Activated T-cell treated with anti-CD3 and anti-CD28 coated beads for 48 hours (primary cell): ENCODE data around the gene RECQL5.

Source experiments
- DNase-seq: peaks from one replicate; pipeline ENCODE4 v3.0.0-alpha.2; 2020; ENCODE audit warnings: low read depth

RECQL5 gene

GRCh38 chr17:75633486-75634375 lies 33.2 kb downstream of the RECQL5 start:
- peak; percentile 36 for DNase-seq

- peak; percentile 78 for DNase-seq
Observed at GRCh38 chr17:75632863-75633485, 34.0 kb downstream of the RECQL5 start, which contains the start of gene SMIM5. Gene SMIM5, plus strand, starts transcription at chr17:75633434. Its CDS starts 6,768 bp downstream, at chr17:75640202.

GRCh38 chr17:75632428-75632827 lies 34.5 kb downstream of the RECQL5 start:
- no peak for DNase-seq

GRCh38 chr17:75631353-75631752 lies 35.6 kb downstream of the RECQL5 start:
- DNase-seq, result no peak

- no peak for DNase-seq
Observed at GRCh38 chr17:75630071-75630917, 36.7 kb downstream of the RECQL5 start.

GRCh38 chr17:75629157-75629556 lies 37.8 kb downstream of the RECQL5 start:
- no peak for DNase-seq

GRCh38 chr17:75628425-75628824 lies 38.5 kb downstream of the RECQL5 start:
- DNase-seq, result no peak

GRCh38 chr17:75627094-75627493 lies 39.9 kb downstream of the RECQL5 start:
- DNase-seq, result no peak

- DNase-seq, result no peak
Observed at GRCh38 chr17:75626496-75627038, 40.4 kb downstream of the RECQL5 start.

GRCh38 chr17:75625813-75626486 lies 41.0 kb downstream of the RECQL5 start:
- DNase-seq, result no peak

- DNase-seq, result no peak
Observed at GRCh38 chr17:75624714-75625345, 42.1 kb downstream of the RECQL5 start.

GRCh38 chr17:75624021-75624420 lies 42.9 kb downstream of the RECQL5 start:
- DNase-seq, result no peak

- no peak for DNase-seq
Observed at GRCh38 chr17:75623386-75623785, 43.6 kb downstream of the RECQL5 start.

GRCh38 chr17:75622771-75623273 lies 44.1 kb downstream of the RECQL5 start:
- DNase-seq, result no peak

GRCh38 chr17:75622076-75622475 lies 44.9 kb downstream of the RECQL5 start:
- no peak for DNase-seq

GRCh38 chr17:75621489-75621888 lies 45.5 kb downstream of the RECQL5 start:
- no peak for DNase-seq

- DNase-seq, result peak; percentile 15
Observed at GRCh38 chr17:75619506-75620431, 47.2 kb downstream of the RECQL5 start.

GRCh38 chr17:75617675-75618074 lies 49.3 kb downstream of the RECQL5 start:
- no peak for DNase-seq

GRCh38 chr17:75617218-75617617 lies 49.7 kb downstream of the RECQL5 start:
- DNase-seq, result no peak
